Measurements from ENCODE around the gene ZCCHC2.

DNA sequence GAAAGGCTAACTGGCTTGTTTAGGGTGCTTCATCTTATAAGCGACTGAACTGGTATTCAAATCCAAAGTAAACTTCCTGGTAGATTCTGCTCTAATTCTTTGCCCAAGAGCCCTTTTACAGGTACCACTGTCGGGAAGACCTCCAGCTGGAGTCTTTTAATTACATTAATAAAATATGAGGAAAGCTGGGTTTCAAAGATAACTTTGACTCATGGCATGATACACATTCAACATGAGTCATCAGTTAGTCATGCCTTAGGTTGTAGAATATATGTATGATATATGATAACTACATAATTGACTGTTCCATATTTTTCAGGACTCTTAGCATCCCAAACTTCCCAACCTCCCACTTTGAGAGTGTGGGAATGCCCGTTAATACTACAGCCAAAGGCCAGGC lies 32.3 kb downstream of the ZCCHC2 start:
- TF ChIP-seq EZH2 (IDR thresholded peaks at IDR 0.05; ENCODE audit: borderline replicate concordance), result no peak
- TF ChIP-seq, protein P1, sequence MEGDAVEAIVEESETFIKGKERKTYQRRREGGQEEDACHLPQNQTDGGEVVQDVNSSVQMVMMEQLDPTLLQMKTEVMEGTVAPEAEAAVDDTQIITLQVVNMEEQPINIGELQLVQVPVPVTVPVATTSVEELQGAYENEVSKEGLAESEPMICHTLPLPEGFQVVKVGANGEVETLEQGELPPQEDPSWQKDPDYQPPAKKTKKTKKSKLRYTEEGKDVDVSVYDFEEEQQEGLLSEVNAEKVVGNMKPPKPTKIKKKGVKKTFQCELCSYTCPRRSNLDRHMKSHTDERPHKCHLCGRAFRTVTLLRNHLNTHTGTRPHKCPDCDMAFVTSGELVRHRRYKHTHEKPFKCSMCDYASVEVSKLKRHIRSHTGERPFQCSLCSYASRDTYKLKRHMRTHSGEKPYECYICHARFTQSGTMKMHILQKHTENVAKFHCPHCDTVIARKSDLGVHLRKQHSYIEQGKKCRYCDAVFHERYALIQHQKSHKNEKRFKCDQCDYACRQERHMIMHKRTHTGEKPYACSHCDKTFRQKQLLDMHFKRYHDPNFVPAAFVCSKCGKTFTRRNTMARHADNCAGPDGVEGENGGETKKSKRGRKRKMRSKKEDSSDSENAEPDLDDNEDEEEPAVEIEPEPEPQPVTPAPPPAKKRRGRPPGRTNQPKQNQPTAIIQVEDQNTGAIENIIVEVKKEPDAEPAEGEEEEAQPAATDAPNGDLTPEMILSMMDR (IDR thresholded peaks at IDR 0.05; ENCODE audit: poor library complexity), result no peak

Measured in hepatocyte (in vitro differentiated cells).